AG04449 (cell line): ENCODE data around the gene TARDBP.

ENCODE experiments used
- CTCF ChIA-PET: fragments of 350-600 bp; formaldehyde crosslinking; extraction: SDS; loops from one replicate; lab custom pipeline; 2021; ENCODE audit warnings: antibody characterized with exemption; lab: Yijun Ruan, JAX
- POLR2A ChIA-PET: fragments of 400-600, 350-600 bp; formaldehyde crosslinking; extraction: SDS; loops from one replicate; lab custom pipeline; 2020; ENCODE audit warnings: antibody characterized with exemption, inconsistent platforms; lab: Yijun Ruan, JAX
- DNase-seq: peaks from one replicate; pipeline ENCODE4 v3.0.0-alpha.2; 2010; ENCODE audit warnings: low read depth, low spot score
- H3K4me3 ChIP-seq: 2 replicates; pipeline ENCODE4 v1.5.1; 2011; ENCODE audit warnings: low read depth, mild to moderate bottlenecking, control low read depth, low read length
- CTCF ChIP-seq: IDR thresholded peaks from one replicate; pipeline ENCODE4 v1.5.1; 2011; ENCODE audit warnings: mild to moderate bottlenecking, moderate library complexity, low read length, control low read depth, inconsistent platforms; ENCODE audit not compliant: insufficient read depth; ENCODE audit errors: missing control alignments

Gene TARDBP

GRCh38 chr1:11012260-11013159, at the start of gene TARDBP:
TARDBP (plus strand) TSS chr1:11012654; CDS start chr1:11013728, 1,074 bp downstream.
- POLR2A ChIA-PET = interaction anchor here (0.5 to 1.0 kb wide), 2 partner anchors 10 to 75 kb away, joined by 3 read pairs; no protein-coding TSS in a partner anchor
- peak; percentile 42 for DNase-seq
- H3K4me3 ChIP-seq = peak within 1 kb of the TSS; percentile 96
- CTCF ChIA-PET = interaction anchor here (1.0 to 1.2 kb wide), 4 partner anchors 32 to 506 kb away, joined by 4 to 6 read pairs (median 4); no protein-coding TSS in a partner anchor
- TF ChIP-seq CTCF = no peak

DNA sequence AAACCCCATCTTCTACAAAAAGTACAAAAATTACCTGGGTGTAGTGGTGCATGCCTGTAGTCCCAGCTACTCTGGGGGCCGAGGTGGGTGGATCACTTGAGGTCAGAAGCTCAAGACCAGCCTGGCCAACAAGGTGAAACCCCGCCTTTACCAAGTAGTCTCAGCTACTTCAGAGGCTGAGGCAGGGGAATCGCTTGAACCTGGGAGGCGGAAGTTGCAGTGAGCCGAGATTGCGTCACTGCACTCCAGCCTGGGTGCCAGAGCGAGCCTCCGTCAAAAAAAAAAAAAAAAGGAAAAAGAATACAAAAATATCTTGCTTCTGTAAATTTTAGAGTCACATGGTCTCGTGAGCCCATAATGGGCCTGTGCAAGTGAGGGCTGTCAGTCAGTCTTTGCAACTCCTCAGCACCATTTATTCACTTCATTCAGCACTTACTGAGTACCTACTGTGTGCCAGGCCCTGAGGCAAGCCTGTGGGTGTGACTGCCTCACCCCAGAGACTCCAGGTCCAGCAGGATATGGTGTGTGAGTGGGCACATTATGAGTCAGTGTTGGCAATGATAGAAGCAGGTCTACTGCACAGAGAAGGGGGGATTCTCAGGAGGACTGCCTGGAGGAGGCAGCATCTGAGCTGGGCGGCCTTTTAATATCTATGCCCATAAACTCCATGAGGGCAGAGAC, 46.8 kb upstream of the TARDBP start:
- CTCF ChIA-PET = interaction anchor here (1.0 to 2.6 kb wide), 4 partner anchors 9 to 471 kb away, joined by 3 to 11 read pairs (median 4); no protein-coding TSS in a partner anchor
- DNase-seq = no peak
- no peak for TF ChIP-seq CTCF
- POLR2A ChIA-PET = no interaction called here
- no peak overlapping the region for H3K4me3 ChIP-seq

GRCh38 chr1:10967090-10967489, 45.4 kb upstream of the TARDBP start:
- no peak for TF ChIP-seq CTCF
- ChIA-PET POLR2A (no interaction called here), CTCF (interaction anchor here (1.6 to 2.1 kb wide), 3 partner anchors 9 to 25 kb away, joined by 3 to 8 read pairs (median 5); no protein-coding TSS in a partner anchor)
- H3K4me3 ChIP-seq = no peak overlapping the region
- DNase-seq = no peak

GRCh38 chr1:10968411-10968826, 44.0 kb upstream of the TARDBP start:
- no peak for TF ChIP-seq CTCF
- POLR2A ChIA-PET = no interaction called here
- H3K4me3 ChIP-seq = peak overlapping the region; percentile 21; the same call in 1 of the 2 replicates
- no peak for DNase-seq
- CTCF ChIA-PET = interaction anchor here (1.2 to 2.1 kb wide), 5 partner anchors 8 to 461 kb away, joined by 3 to 8 read pairs (median 5); no protein-coding TSS in a partner anchor

GRCh38 chr1:10969267-10969970, 43.0 kb upstream of the TARDBP start:
- H3K4me3 ChIP-seq = no peak overlapping the region
- ChIA-PET CTCF (interaction anchor here (1.2 to 2.9 kb wide), 6 partner anchors 8 to 457 kb away, joined by 3 to 17 read pairs (median 5); no protein-coding TSS in a partner anchor), POLR2A (no interaction called here)
- DNase-seq = no peak
- TF ChIP-seq CTCF = no peak
